GM12865 (cell line): ENCODE results near the gene TBC1D3L.
"Not testable (repeated sequence)": the region's sequence is repeated elsewhere in the genome, so short reads cannot be mapped to it uniquely, and the experiment has no call there.

ENCODE experiments used
- DNase-seq: peaks from one replicate; pipeline ENCODE4 v3.0.0; 2010; ENCODE audit warnings: low read depth
- H3K4me3 ChIP-seq: 2 replicates; pipeline ENCODE4 v1.5.1; 2011; ENCODE audit warnings: mild to moderate bottlenecking, low read depth, low read length, control low read depth

Gene TBC1D3L

DNA sequence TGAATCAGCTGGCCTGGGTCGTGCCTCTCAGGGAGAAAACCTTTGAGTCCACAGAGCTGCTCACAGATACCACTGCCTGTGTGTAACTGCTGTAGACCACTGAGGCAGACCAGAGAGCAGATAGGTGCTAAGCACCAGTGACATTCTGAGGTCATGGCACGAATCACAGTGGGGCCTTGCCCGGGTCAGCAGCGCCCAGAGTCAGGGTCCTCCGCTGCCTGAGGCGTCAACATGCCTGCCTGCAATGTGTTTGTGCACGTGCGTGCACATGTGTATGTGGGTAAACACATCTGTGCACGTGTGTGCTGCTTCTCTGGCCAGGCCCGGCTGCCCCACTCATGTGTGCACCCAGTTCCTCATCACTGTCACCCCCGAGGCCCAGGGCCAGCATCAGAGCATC is at the start of gene TBC1D3L:
TBC1D3L (minus strand) TSS at position 101 of the 400 bp plus-strand sequence. CDS start 1,540 bp downstream, outside the sequence.
- H3K4me3 ChIP-seq, DNase-seq: not testable (repeated sequence)

GRCh38 chr17:38003676-38004075 is 14.8 kb upstream of the TBC1D3L start, which contains the start of gene TBC1D3D:
Gene TBC1D3D (plus strand): TSS chr17:38003976. CDS start chr17:38005561, 1,585 bp downstream.
- H3K4me3 ChIP-seq = not testable (repeated sequence)

More at GRCh38 chr17:38003676-38004075, 14.8 kb upstream of the TBC1D3L start, which contains the start of gene TBC1D3D:
- not testable (repeated sequence) for DNase-seq
